ENCODE data around the gene RPS16.

- TF ChIP-seq MAX (IDR thresholded peaks at IDR 0.05) (no peak), EP300 (IDR thresholded peaks at IDR 0.05; ENCODE audit: borderline replicate concordance) (no peak), CEBPB (IDR thresholded peaks at IDR 0.05) (no peak), RAD21 (IDR thresholded peaks at IDR 0.05; ENCODE audit: low read depth) (no peak), TAF1 (IDR thresholded peaks at IDR 0.05; ENCODE audit: low read depth) (no peak), NFIC (IDR thresholded peaks at IDR 0.05) (no peak), TCF12 (IDR thresholded peaks at IDR 0.05; ENCODE audit: low read depth) (no peak), YY1 (IDR thresholded peaks at IDR 0.05; ENCODE audit: low read depth) (no peak), FOXM1 (IDR thresholded peaks at IDR 0.05; ENCODE audit: borderline replicate concordance, low read depth) (no peak), REST (IDR thresholded peaks at IDR 0.05; ENCODE audit: low read depth) (no peak), CREB1 (IDR thresholded peaks at IDR 0.05; ENCODE audit: low read depth) (no peak), TEAD4 (IDR thresholded peaks at IDR 0.05) (no peak)
These were observed 37.8 kb upstream of the RPS16 start for GRCh38 chr19:39473443-39473960.
